Loucy (cell line): ENCODE data around the gene APOC3.

Experiments used
- H2AFZ ChIP-seq: fragments of 200-600 bp; sonication (generic); 2 replicates; pipeline ENCODE4 v1.6.0; 2016; ENCODE audit warnings: antibody characterized with exemption, mild to moderate bottlenecking, low read length, moderate library complexity
- H3F3A ChIP-seq: fragments of 200-600 bp; 2 replicates; pipeline ENCODE4 v1.6.0; 2016; ENCODE audit warnings: antibody characterized with exemption, low read depth, mild to moderate bottlenecking
- H3K27me3 ChIP-seq: fragments of 200-600 bp; sonication (generic); 2 replicates; pipeline ENCODE4 v1.6.1; 2014; ENCODE audit warnings: low read length, mild to moderate bottlenecking; ENCODE audit not compliant: insufficient read depth, poor library complexity, severe bottlenecking
- H3K36me3 ChIP-seq: fragments of 200-600 bp; sonication (generic); 2 replicates; pipeline ENCODE4 v1.6.1; 2016; ENCODE audit warnings: low read length; ENCODE audit not compliant: insufficient read depth
- H3K4me1 ChIP-seq: fragments of 200-600 bp; sonication (generic); 2 replicates; pipeline ENCODE4 v1.5.1; 2014; ENCODE audit warnings: low read length, mild to moderate bottlenecking; ENCODE audit not compliant: insufficient read depth, poor library complexity, severe bottlenecking
- H3K4me2 ChIP-seq: fragments of 200-600 bp; sonication (generic); 2 replicates; pipeline ENCODE4 v1.6.0; 2014; ENCODE audit warnings: antibody characterized with exemption, low read length, low read depth, mild to moderate bottlenecking; ENCODE audit not compliant: poor library complexity, severe bottlenecking
- H3K4me3 ChIP-seq: fragments of 200-600 bp; sonication (generic); 2 replicates; pipeline ENCODE4 v1.5.1; 2014; ENCODE audit warnings: low read length, mild to moderate bottlenecking, mixed read lengths; ENCODE audit not compliant: poor library complexity, severe bottlenecking
- H3K79me2 ChIP-seq: fragments of 200-600 bp; sonication (generic); 2 replicates; pipeline ENCODE4 v1.6.1; 2014; ENCODE audit warnings: low read length; ENCODE audit not compliant: insufficient read depth
- H3K9ac ChIP-seq: fragments of 200-600 bp; sonication (generic); 2 replicates; pipeline ENCODE4 v1.6.0; 2014; ENCODE audit warnings: mild to moderate bottlenecking, low read depth, low read length, moderate library complexity; ENCODE audit not compliant: poor library complexity, severe bottlenecking
- H3K9me2 ChIP-seq: fragments of 200-600 bp; sonication (generic); replicated peaks from 2 replicates; pipeline ENCODE4 v1.6.1; 2016; ENCODE audit warnings: low read depth, low read length, mixed read lengths
- H3K9me3 ChIP-seq: fragments of 200-600 bp; sonication (generic); 2 replicates; pipeline ENCODE4 v1.6.1; 2014; ENCODE audit warnings: mild to moderate bottlenecking, antibody characterized with exemption, low read length, low read depth; ENCODE audit not compliant: insufficient read depth
- H4K20me1 ChIP-seq: fragments of 200-600 bp; sonication (generic); 2 replicates; pipeline ENCODE4 v1.6.0; 2014; ENCODE audit warnings: antibody characterized with exemption, low read length, mild to moderate bottlenecking; ENCODE audit not compliant: insufficient read depth, poor library complexity, severe bottlenecking
- EZH2phosphoT487 ChIP-seq: fragments of 200-600 bp; IDR thresholded peaks from 2 replicates; pipeline ENCODE4 v1.6.1; 2018; ENCODE audit warnings: antibody characterized with exemption, mild to moderate bottlenecking, moderate library complexity, borderline replicate concordance
- TF ChIP-seq, protein P1 (sequence below): fragments of 200-600 bp; sonication (generic); conservative IDR thresholded peaks from 2 replicates; pipeline ENCODE4 v1.5.1; 2014; ENCODE audit warnings: mild to moderate bottlenecking, antibody characterized with exemption, low read length

Gene APOC3

GRCh38 chr11:116829525-116830183 lies at the start of gene APOC3:
TSS of gene APOC3 (plus strand) at chr11:116829907. CDS start at chr11:116830583, 676 bp downstream.
- Histone ChIP-seq H3K4me1 (no peaks in the 10 kb centered on the region), H3K27me3 (no peaks in the 10 kb centered on the region), H3F3A (no peaks in the 10 kb centered on the region), H3K4me3 (no peak within 1 kb of the TSS), H3K9me3 (no peaks in the 10 kb centered on the region), H3K4me2 (no peak within 1 kb of the TSS), H3K9ac (no peak within 1 kb of the TSS), H3K36me3 (no peaks in the 10 kb centered on the region), H2AFZ (no peak within 1 kb of the TSS), H3K9me2 (no peaks in the 10 kb centered on the region), H4K20me1 (no peaks in the 10 kb centered on the region), H3K79me2 (no peaks in the 10 kb centered on the region)
- TF ChIP-seq EZH2phosphoT487 = no peak
- TF ChIP-seq, protein P1, sequence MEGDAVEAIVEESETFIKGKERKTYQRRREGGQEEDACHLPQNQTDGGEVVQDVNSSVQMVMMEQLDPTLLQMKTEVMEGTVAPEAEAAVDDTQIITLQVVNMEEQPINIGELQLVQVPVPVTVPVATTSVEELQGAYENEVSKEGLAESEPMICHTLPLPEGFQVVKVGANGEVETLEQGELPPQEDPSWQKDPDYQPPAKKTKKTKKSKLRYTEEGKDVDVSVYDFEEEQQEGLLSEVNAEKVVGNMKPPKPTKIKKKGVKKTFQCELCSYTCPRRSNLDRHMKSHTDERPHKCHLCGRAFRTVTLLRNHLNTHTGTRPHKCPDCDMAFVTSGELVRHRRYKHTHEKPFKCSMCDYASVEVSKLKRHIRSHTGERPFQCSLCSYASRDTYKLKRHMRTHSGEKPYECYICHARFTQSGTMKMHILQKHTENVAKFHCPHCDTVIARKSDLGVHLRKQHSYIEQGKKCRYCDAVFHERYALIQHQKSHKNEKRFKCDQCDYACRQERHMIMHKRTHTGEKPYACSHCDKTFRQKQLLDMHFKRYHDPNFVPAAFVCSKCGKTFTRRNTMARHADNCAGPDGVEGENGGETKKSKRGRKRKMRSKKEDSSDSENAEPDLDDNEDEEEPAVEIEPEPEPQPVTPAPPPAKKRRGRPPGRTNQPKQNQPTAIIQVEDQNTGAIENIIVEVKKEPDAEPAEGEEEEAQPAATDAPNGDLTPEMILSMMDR = no peak

GRCh38 chr11:116782728-116783127 lies 47.0 kb upstream of the APOC3 start:
- Histone ChIP-seq H3K4me1 (peaks cover 35% of the 10 kb centered on the region), H3K4me2 (no peak overlapping the region), H4K20me1 (peaks cover 17% of the 10 kb centered on the region), H3K9me2 (no peaks in the 10 kb centered on the region), H3K9me3 (no peaks in the 10 kb centered on the region), H3K9ac (no peak overlapping the region), H3K27me3 (no peaks in the 10 kb centered on the region), H2AFZ (no peak overlapping the region), H3K79me2 (peaks cover 48% of the 10 kb centered on the region), H3K36me3 (peaks cover 64% of the 10 kb centered on the region), H3K4me3 (no peak overlapping the region), H3F3A (no peaks in the 10 kb centered on the region)
- TF ChIP-seq, protein P1 = no peak
- no peak for TF ChIP-seq EZH2phosphoT487

DNA sequence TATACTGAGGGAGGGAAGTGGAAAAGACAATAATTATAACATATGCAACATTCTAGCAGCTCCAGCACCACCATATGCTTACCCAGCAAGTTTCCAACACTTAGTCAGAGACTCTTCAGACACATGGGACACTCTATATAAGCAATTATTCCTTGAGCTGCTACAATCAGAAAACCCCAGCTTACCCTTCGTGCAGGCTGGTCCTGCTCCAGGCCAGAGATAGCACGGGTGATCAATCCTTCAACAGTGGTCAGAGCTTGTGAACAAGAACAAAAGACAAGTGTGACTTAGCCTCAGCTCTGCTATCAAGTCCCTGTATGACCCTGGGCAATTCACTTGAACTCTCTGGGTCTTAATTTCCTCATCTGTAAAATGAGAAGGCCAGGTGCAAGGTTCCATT lies 43.4 kb upstream of the APOC3 start:
- Histone ChIP-seq H3K4me3 (peak overlapping the region; percentile 99), H4K20me1 (peaks cover 12% of the 10 kb centered on the region), H3K4me2 (peak overlapping the region; percentile 96), H3K9ac (peak overlapping the region; percentile 90), H3K27me3 (no peaks in the 10 kb centered on the region), H3F3A (no peaks in the 10 kb centered on the region), H3K9me2 (no peaks in the 10 kb centered on the region), H3K79me2 (peaks cover 46% of the 10 kb centered on the region), H3K36me3 (peaks cover 41% of the 10 kb centered on the region; the same call in 1 of the 2 replicates), H3K4me1 (peaks cover 28% of the 10 kb centered on the region), H3K9me3 (no peaks in the 10 kb centered on the region), H2AFZ (no peak overlapping the region)
- TF ChIP-seq, protein P1 = no peak
- no peak for TF ChIP-seq EZH2phosphoT487
